ENCODE data around the gene TMEM82. TPM values are rescaled to one million over a fixed set of nuclear protein-coding genes. Genes with fewer than 3 reads are reported as not detected.

Gene TMEM82
- total RNA-seq, 4 donors from 2014 or later: 2.5 to 42.4 (median 32.7) TPM

GRCh38 chr1:15737324-15738319 lies 4.7 kb upstream of the TMEM82 start:
- Histone ChIP-seq H3K4me1 (peaks cover 0 to 42% (median 3%) of the 10 kb centered on the region in 4 donors), H3K27me3 (no peaks in the 10 kb centered on the region), H3K4me3 (peak overlapping the region in 2 of 4 donors; percentile 55 to 59), H3K9me3 (no peaks in the 10 kb centered on the region), H3K27ac (peak overlapping the region in 3 of 4 donors; percentile 73 to 99 (median 99)), H3K36me3 (peaks cover 0 to 27% (median 0%) of the 10 kb centered on the region in 3 donors)
- TF ChIP-seq POLR2A (IDR thresholded peaks at IDR 0.05) (no peak), CTCF (IDR thresholded peaks at IDR 0.05) (no peak)
- DNase-seq: no peak

GRCh38 chr1:15738416-15739113 lies 3.7 kb upstream of the TMEM82 start:
- peaks cover 0 to 42% (median 3%) of the 10 kb centered on the region in 4 donors for H3K4me1 ChIP-seq
- no peaks in the 10 kb centered on the region for H3K27me3 ChIP-seq
- DNase-seq: no peak
- no peaks in the 10 kb centered on the region for H3K9me3 ChIP-seq
- no peak for TF ChIP-seq POLR2A (IDR thresholded peaks at IDR 0.05)
- peaks cover 0 to 17% (median 0%) of the 10 kb centered on the region in 3 donors for H3K36me3 ChIP-seq
- peak overlapping the region in 2 of 4 donors; percentile 55 to 59 for H3K4me3 ChIP-seq
- peak overlapping the region in 1 of 4 donors; percentile 99 for H3K27ac ChIP-seq

GRCh38 chr1:15739259-15739658 lies 3.0 kb upstream of the TMEM82 start:
- no peaks in the 10 kb centered on the region for H3K9me3 ChIP-seq
- H3K27me3 ChIP-seq: no peaks in the 10 kb centered on the region
- H3K4me1 ChIP-seq: peaks cover 0 to 42% (median 3%) of the 10 kb centered on the region in 4 donors
- no peak for DNase-seq
- peaks cover 0 to 10% (median 0%) of the 10 kb centered on the region in 3 donors for H3K36me3 ChIP-seq
- H3K27ac ChIP-seq: peak overlapping the region in 1 of 4 donors; percentile 99
- no peak overlapping the region for H3K4me3 ChIP-seq
- TF ChIP-seq CTCF (IDR thresholded peaks at IDR 0.05) (no peak), POLR2A (IDR thresholded peaks at IDR 0.05) (no peak)

GRCh38 chr1:15739745-15740144 lies 2.6 kb upstream of the TMEM82 start:
- no peaks in the 10 kb centered on the region for H3K27me3 ChIP-seq
- H3K4me1 ChIP-seq: peaks cover 0 to 40% (median 3%) of the 10 kb centered on the region in 4 donors
- H3K27ac ChIP-seq: peak overlapping the region in 1 of 4 donors; percentile 40
- TF ChIP-seq CTCF (IDR thresholded peaks at IDR 0.05): no peak
- no peak for TF ChIP-seq POLR2A (IDR thresholded peaks at IDR 0.05)
- H3K36me3 ChIP-seq: peaks cover 0 to 6% (median 0%) of the 10 kb centered on the region in 3 donors
- DNase-seq: no peak
- H3K9me3 ChIP-seq: no peaks in the 10 kb centered on the region
- H3K4me3 ChIP-seq: no peak overlapping the region

- peak; percentile 51 to 86 for TF ChIP-seq POLR2A (IDR thresholded peaks at IDR 0.05)
- TF ChIP-seq CTCF (IDR thresholded peaks at IDR 0.05): peak; percentile 74 to 98 (median 91)
Observed at GRCh38 chr1:15740924-15741850, 1.1 kb upstream of the TMEM82 start.

More at GRCh38 chr1:15740924-15741850, 1.1 kb upstream of the TMEM82 start:
- H3K27ac ChIP-seq: peak overlapping the region in 3 of 4 donors; percentile 70 to 88 (median 85)
- no peaks in the 10 kb centered on the region for H3K9me3 ChIP-seq
- H3K36me3 ChIP-seq: peaks cover 0 to 6% (median 0%) of the 10 kb centered on the region in 3 donors
- DNase-seq: peak; percentile 75 to 95 (median 94)
- no peaks in the 10 kb centered on the region for H3K27me3 ChIP-seq
- H3K4me3 ChIP-seq: peak overlapping the region in 2 of 4 donors; percentile 1 to 52
- peaks cover 0 to 28% (median 3%) of the 10 kb centered on the region in 4 donors for H3K4me1 ChIP-seq

Data from Peyer's patch (tissue), 4 donors.